Neuronal stem cell (in vitro differentiated cells): Measurements from ENCODE around the gene SPOCD1.

Source experiments
- DNase-seq: peaks from one replicate; pipeline ENCODE4 v3.0.0-alpha.2; 2013; ENCODE audit warnings: low spot score
- H2AFZ ChIP-seq: one replicate; pipeline ENCODE4 v1.6.1; 2013; ENCODE audit warnings: mild to moderate bottlenecking, low read length, inconsistent platforms
- H2AK5ac ChIP-seq: 2 replicates; pipeline ENCODE4 v1.6.1; 2013; ENCODE audit warnings: low read depth, mild to moderate bottlenecking, inconsistent platforms, low read length, moderate library complexity, mixed read lengths
- H2BK120ac ChIP-seq: 2 replicates; pipeline ENCODE4 v1.6.1; 2013; ENCODE audit warnings: low read depth, mild to moderate bottlenecking, inconsistent platforms, low read length, moderate library complexity, mixed read lengths
- H2BK12ac ChIP-seq: one replicate; pipeline ENCODE4 v1.6.1; 2013; ENCODE audit warnings: low read length, inconsistent platforms
- H2BK15ac ChIP-seq: 2 replicates; pipeline ENCODE4 v1.6.1; 2013; ENCODE audit warnings: mild to moderate bottlenecking, low read length, inconsistent platforms, mixed read lengths
- H2BK5ac ChIP-seq: one replicate; pipeline ENCODE4 v1.6.1; 2013; ENCODE audit warnings: inconsistent platforms, mild to moderate bottlenecking, low read length, moderate library complexity
- H3K14ac ChIP-seq: one replicate; pipeline ENCODE4 v1.6.1; 2013; ENCODE audit warnings: low read length, inconsistent platforms
- H3K18ac ChIP-seq: 2 replicates; pipeline ENCODE4 v1.6.1; 2013; ENCODE audit warnings: low read length, inconsistent platforms
- H3K23ac ChIP-seq: 2 replicates; pipeline ENCODE4 v1.6.1; 2013; ENCODE audit warnings: low read depth, mild to moderate bottlenecking, mixed read lengths, low read length, inconsistent platforms; ENCODE audit not compliant: poor library complexity
- H3K27ac ChIP-seq: replicated peaks from 3 replicates; pipeline ENCODE4 v1.5.1; 2013; ENCODE audit warnings: low read length, inconsistent platforms
- H3K27me3 ChIP-seq, 3 experiments: 2 replicates each; pipeline ENCODE4 v1.6.1; 2013; ENCODE audit warnings: low read length in 3 of 3, mild to moderate bottlenecking in 2 of 3, inconsistent platforms in 1 of 3, low read depth in 1 of 3, mixed read lengths in 1 of 3, moderate library complexity in 1 of 3; ENCODE audit not compliant: control insufficient read depth in 3 of 3, insufficient read depth in 3 of 3
- H3K36me3 ChIP-seq, 2 donors: replicated peaks in 1 of 2; 2 replicates each; pipeline ENCODE4 v1.6.1; 2013; ENCODE audit warnings: low read length in 2 of 2; ENCODE audit not compliant: control insufficient read depth in 2 of 2, insufficient read depth in 2 of 2
- H3K4ac ChIP-seq: 2 replicates; pipeline ENCODE4 v1.6.1; 2013; ENCODE audit warnings: inconsistent platforms, mild to moderate bottlenecking, low read length, moderate library complexity
- H3K4me1 ChIP-seq, 2 donors: 1 replicate in 1 of 2; 2 replicates in 1 of 2; pipeline ENCODE4 v1.6.1; 2013; ENCODE audit warnings: low read length in 2 of 2, low read depth in 1 of 2; ENCODE audit not compliant: control insufficient read depth in 2 of 2, insufficient read depth in 1 of 2
- H3K4me2 ChIP-seq: one replicate; pipeline ENCODE4 v1.6.1; 2013; ENCODE audit warnings: mild to moderate bottlenecking, low read length, inconsistent platforms; ENCODE audit not compliant: insufficient read depth, poor library complexity, severe bottlenecking
- H3K4me3 ChIP-seq, 2 donors: 2 replicates each; pipeline ENCODE4 v1.5.1; 2013; ENCODE audit warnings: low read length in 2 of 2, mild to moderate bottlenecking in 2 of 2, inconsistent platforms in 1 of 2, moderate library complexity in 1 of 2
- H3K79me1 ChIP-seq: one replicate; pipeline ENCODE4 v1.6.1; 2013; ENCODE audit warnings: low read depth, mild to moderate bottlenecking, inconsistent platforms, low read length, moderate library complexity
- H3K9ac ChIP-seq: one replicate; pipeline ENCODE4 v1.6.1; 2013; ENCODE audit warnings: mild to moderate bottlenecking, low read depth, low read length, inconsistent platforms; ENCODE audit not compliant: poor library complexity
- H3K9me3 ChIP-seq, 2 donors: replicated peaks in 1 of 2; 2 replicates each; pipeline versions ENCODE3 to v1.6.1; 2013; ENCODE audit warnings: low read length in 2 of 2, mild to moderate bottlenecking in 2 of 2, inconsistent platforms in 1 of 2, low read depth in 1 of 2, mixed read lengths in 1 of 2, moderate library complexity in 1 of 2; ENCODE audit not compliant: control insufficient read depth in 2 of 2, insufficient read depth in 1 of 2
- H4K8ac ChIP-seq: one replicate; pipeline ENCODE4 v1.6.1; 2013; ENCODE audit warnings: low read depth, mild to moderate bottlenecking, inconsistent platforms, low read length, moderate library complexity
- H4K91ac ChIP-seq: one replicate; pipeline ENCODE4 v1.6.1; 2013; ENCODE audit warnings: low read length, low read depth, mild to moderate bottlenecking, inconsistent platforms; ENCODE audit not compliant: poor library complexity
- WGBS, 2 donors: extraction: QIAGEN DNeasy Blood & Tissue Kit; methylation state at CpG; one replicate each; pipeline ENCODE4 v1.1.7; 2013; ENCODE audit warnings: missing lambda C conversion rate in 2 of 2, mixed read lengths in 1 of 2; ENCODE audit not compliant: insufficient read length in 2 of 2, insufficient replicate concordance in 1 of 2; ENCODE audit errors: extremely low coverage in 2 of 2; 5-methylcytosine and 5-hydroxymethylcytosine counted together

SPOCD1 gene

GRCh38 chr1:31747304-31747703 is 68.5 kb downstream of the SPOCD1 start:
- Histone ChIP-seq H3K4me1 (peaks cover 9 to 19% of the 10 kb centered on the region in 2 donors), H2BK15ac (no peak overlapping the region), H2BK5ac (no peak overlapping the region), H2BK120ac (no peak overlapping the region), H3K4me3 (no peak overlapping the region), H3K27ac (no peak overlapping the region), H3K9ac (no peak overlapping the region), H3K9me3 (no peaks in the 10 kb centered on the region), H3K14ac (no peak overlapping the region), H3K36me3 (peaks cover 0 to 6% of the 10 kb centered on the region in 2 donors), H3K79me1 (peaks cover 5% of the 10 kb centered on the region), H4K8ac (no peak overlapping the region), H2BK12ac (no peak overlapping the region), H3K23ac (no peak overlapping the region), H3K4me2 (no peak overlapping the region), H3K27me3 (no peaks in the 10 kb centered on the region), H2AFZ (no peak overlapping the region), H3K4ac (no peak overlapping the region), H2AK5ac (no peak overlapping the region), H4K91ac (no peak overlapping the region), H3K18ac (no peak overlapping the region)
- no CpG with 5 or more reads among the region's 1 CpG for WGBS, 2 donors
- no peak for DNase-seq

GRCh38 chr1:31746687-31747086 is 69.1 kb downstream of the SPOCD1 start:
- H3K36me3 ChIP-seq = peaks cover 0 to 6% of the 10 kb centered on the region in 2 donors
- H3K14ac ChIP-seq = no peak overlapping the region
- no peak overlapping the region for H4K8ac ChIP-seq
- H2AFZ ChIP-seq = no peak overlapping the region
- H3K18ac ChIP-seq = no peak overlapping the region
- no peak overlapping the region for H2BK120ac ChIP-seq
- no peaks in the 10 kb centered on the region for H3K27me3 ChIP-seq
- H3K9me3 ChIP-seq = no peaks in the 10 kb centered on the region
- peaks cover 5% of the 10 kb centered on the region for H3K79me1 ChIP-seq
- no peak overlapping the region for H2BK15ac ChIP-seq
- H3K4me2 ChIP-seq = no peak overlapping the region
- no peak overlapping the region for H3K4ac ChIP-seq
- no peak overlapping the region for H3K27ac ChIP-seq
- H3K4me1 ChIP-seq = peaks cover 5 to 19% of the 10 kb centered on the region in 2 donors
- no peak overlapping the region for H4K91ac ChIP-seq
- H3K9ac ChIP-seq = no peak overlapping the region
- no peak overlapping the region for H2BK12ac ChIP-seq
- H3K23ac ChIP-seq = no peak overlapping the region
- H3K4me3 ChIP-seq = no peak overlapping the region
- H2BK5ac ChIP-seq = no peak overlapping the region
- no peak for DNase-seq
- no peak overlapping the region for H2AK5ac ChIP-seq
- WGBS, 2 donors = no CpG with 5 or more reads among the region's 7 CpGs

GRCh38 chr1:31745946-31746670 is 69.7 kb downstream of the SPOCD1 start:
- Histone ChIP-seq H3K36me3 (peaks cover 0 to 6% of the 10 kb centered on the region in 2 donors), H3K27ac (no peak overlapping the region), H2AFZ (no peak overlapping the region), H2BK15ac (no peak overlapping the region), H2BK5ac (no peak overlapping the region), H3K9ac (peak overlapping the region; percentile 31), H4K8ac (no peak overlapping the region), H4K91ac (no peak overlapping the region), H3K18ac (no peak overlapping the region), H3K27me3 (no peaks in the 10 kb centered on the region), H2BK120ac (no peak overlapping the region), H3K4me3 (no peak overlapping the region), H3K4me2 (no peak overlapping the region), H3K4me1 (peaks cover 5 to 19% of the 10 kb centered on the region in 2 donors), H3K79me1 (peaks cover 6% of the 10 kb centered on the region), H3K9me3 (no peaks in the 10 kb centered on the region), H2AK5ac (peak overlapping the region; percentile 59), H3K4ac (no peak overlapping the region), H2BK12ac (peak overlapping the region; percentile 36), H3K14ac (no peak overlapping the region), H3K23ac (no peak overlapping the region)
- no CpG with 5 or more reads among the region's 15 CpGs for WGBS, 2 donors
- no peak for DNase-seq

- no peak for DNase-seq
- H2BK5ac ChIP-seq = no peak overlapping the region
- WGBS, 2 donors = no CpG with 5 or more reads among the region's 4 CpGs
Measured at GRCh38 chr1:31745096-31745945, 70.5 kb downstream of the SPOCD1 start.

More at GRCh38 chr1:31745096-31745945, 70.5 kb downstream of the SPOCD1 start:
- H3K4me1 ChIP-seq = peaks cover 3 to 19% of the 10 kb centered on the region in 2 donors
- no peak overlapping the region for H2BK120ac ChIP-seq
- H3K79me1 ChIP-seq = peaks cover 8% of the 10 kb centered on the region
- no peak overlapping the region for H4K91ac ChIP-seq
- H4K8ac ChIP-seq = no peak overlapping the region
- no peak overlapping the region for H3K4me2 ChIP-seq
- H2AFZ ChIP-seq = no peak overlapping the region
- H2BK12ac ChIP-seq = no peak overlapping the region
- H3K4ac ChIP-seq = no peak overlapping the region
- H2BK15ac ChIP-seq = no peak overlapping the region
- H3K27ac ChIP-seq = no peak overlapping the region
- peak overlapping the region; percentile 76 for H3K18ac ChIP-seq
- H3K9me3 ChIP-seq = no peaks in the 10 kb centered on the region
- peak overlapping the region; percentile 59 for H3K23ac ChIP-seq
- no peak overlapping the region for H3K14ac ChIP-seq
- H3K36me3 ChIP-seq = peaks cover 0 to 6% of the 10 kb centered on the region in 2 donors
- no peaks in the 10 kb centered on the region for H3K27me3 ChIP-seq
- peak overlapping the region; percentile 45 for H3K9ac ChIP-seq
- no peak overlapping the region for H3K4me3 ChIP-seq
- H2AK5ac ChIP-seq = peak overlapping the region; percentile 48
